Right lobe of liver (tissue), 6 donors: ENCODE measurements around the gene FBXL19. TPM values are rescaled to one million over a fixed set of nuclear protein-coding genes. Genes with fewer than 3 reads are reported as not detected.

Experiments
- ATAC-seq, 4 donors: fragments of 200-7000 bp; cut with Tn5 transposase; one replicate each; pipeline ENCODE4 v1.9.1; 2020; ENCODE audit warnings: mild to moderate bottlenecking in 4 of 4, moderate library complexity in 4 of 4
- DNase-seq, 3 donors: peaks; one replicate each; pipeline ENCODE4 v3.0.0-alpha.2; 2020
- H3K27ac ChIP-seq, 3 donors: fragments of 200-600 bp; one replicate each; pipeline ENCODE4 v1.8.0; 2022
- H3K27me3 ChIP-seq, 2 donors: fragments of 200-600 bp; one replicate each; pipeline ENCODE4 v1.8.0; 2022
- H3K36me3 ChIP-seq, 4 donors: fragments of 200-600 bp; sonication (generic) in 1 of 4; one replicate each; pipeline versions ENCODE4 v1.5.1 to v1.8.0; 2017 to 2022; ENCODE audit warnings: control low read depth in 1 of 4
- H3K4me1 ChIP-seq, 4 donors: fragments of 200-600 bp; sonication (generic) in 1 of 4; one replicate each; pipeline versions ENCODE4 v1.5.1 to v1.8.0; 2017 to 2022; ENCODE audit warnings: control low read depth in 1 of 4
- H3K4me3 ChIP-seq, 3 donors: fragments of 200-600 bp; one replicate each; pipeline ENCODE4 v1.8.0; 2022
- H3K9me3 ChIP-seq, 4 donors: fragments of 200-600 bp; sonication (generic) in 1 of 4; one replicate each; pipeline versions ENCODE4 v1.5.1 to v1.8.0; 2017 to 2022; ENCODE audit warnings: control low read depth in 1 of 4
- POLR2A ChIP-seq: fragments of 450-650 bp; IDR thresholded peaks from one replicate; pipeline ENCODE4 v1.6.1; 2017; ENCODE audit warnings: antibody characterized with exemption, mild to moderate bottlenecking
- WGBS: methylation state at CpG from one replicate; pipeline ENCODE4 v1.1.6; 2018; ENCODE audit warnings: low coverage, low lambda C conversion rate; ENCODE audit not compliant: insufficient coverage; ENCODE audit errors: missing lambda C conversion rate; 5-methylcytosine and 5-hydroxymethylcytosine counted together
- intact Hi-C, 2 donors: fragments of 100-400 bp; cut with DNase I; formaldehyde crosslinking; loops; one replicate each; pipeline versions ENCODE4 v1.11.2 to v1.14.1; 2022
- total RNA-seq, 6 experiments: library from RNA; depleted of rRNA in 2 of 6; stranded (reverse); fragments of >200 nt in 2 of 6; fragmentation: NEBNext Ultra II Directional in 3 of 6; extraction: Animal tissue kit (Norgen Biotek cat#: 25700) in 3 of 6; gene quantifications; one replicate each; pipeline versions ENCODE4 v1.1.0 to v1.2.4, GENCODE V29; 2016 to 2023
- TF ChIP-seq, protein P1 (sequence below), 4 donors: fragments of 200-600 bp in 3 of 4; fragments of 450-650 bp in 1 of 4; IDR thresholded peaks; one replicate each; pipeline versions ENCODE4 v1.5.1 to v1.8.0; 2016 to 2022; ENCODE audit warnings: antibody characterized with exemption in 4 of 4, mild to moderate bottlenecking in 2 of 4
- donor health status: DM: no; HTN: yes; CAD: no.
- donor health status: DM: no; HTN: no; CAD: no.
- donor health status: DM: no; HTN: no; CAD: no.
- donor health status: DM: no; HTN: yes; CAD: no.
- donor health status: DM: no; HTN: yes; CAD: no.

The FBXL19 gene
- total RNA-seq, 6 experiments from 2014 or later: 2.8 to 8.0 (median 3.4) TPM

DNA sequence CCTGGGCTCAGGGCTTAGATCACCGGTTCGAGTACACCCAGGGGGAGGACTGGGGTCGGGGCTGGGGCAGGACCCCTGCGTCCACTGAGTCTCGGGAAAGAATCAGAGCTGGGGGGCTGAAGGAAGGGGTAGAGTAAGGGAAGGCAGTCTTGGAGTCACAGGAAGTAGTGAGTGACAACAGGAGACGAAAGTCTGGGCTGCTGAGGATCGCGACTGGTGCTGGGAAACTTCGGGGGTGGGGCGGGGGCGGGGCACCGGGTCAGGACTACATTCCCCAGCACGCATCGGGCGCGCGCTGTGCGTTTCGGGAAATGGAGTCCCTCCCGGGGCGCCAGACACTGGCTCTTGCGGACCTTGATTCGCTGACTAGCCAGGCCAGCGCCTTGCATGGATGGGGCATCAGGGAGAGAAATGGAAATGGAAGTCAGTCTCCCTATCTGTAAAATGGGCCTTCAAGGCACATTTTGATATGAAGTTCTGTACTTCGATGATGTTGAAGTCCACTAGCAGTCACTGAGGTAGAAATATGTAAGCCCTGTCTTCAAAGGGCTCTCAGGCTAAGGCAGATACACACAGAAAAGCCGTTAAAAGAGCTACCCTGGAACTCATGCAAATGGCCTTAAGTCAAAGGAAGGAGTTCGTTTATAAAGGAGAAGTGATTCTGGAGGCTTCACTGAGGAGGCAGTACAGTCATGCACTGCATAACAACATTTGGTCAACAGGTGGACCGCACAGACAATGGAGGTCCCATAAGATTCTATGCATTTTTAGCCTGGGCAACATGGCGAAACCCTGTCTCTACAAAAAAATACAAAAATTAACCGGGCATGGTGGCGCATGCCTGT, 26.3 kb upstream of the FBXL19 start:
- Histone ChIP-seq H3K4me3 (peak overlapping the region; percentile 38 to 56 (median 39)), H3K27me3 (no peaks in the 10 kb centered on the region)
- TF ChIP-seq POLR2A: no peak
- TF ChIP-seq, protein P1, sequence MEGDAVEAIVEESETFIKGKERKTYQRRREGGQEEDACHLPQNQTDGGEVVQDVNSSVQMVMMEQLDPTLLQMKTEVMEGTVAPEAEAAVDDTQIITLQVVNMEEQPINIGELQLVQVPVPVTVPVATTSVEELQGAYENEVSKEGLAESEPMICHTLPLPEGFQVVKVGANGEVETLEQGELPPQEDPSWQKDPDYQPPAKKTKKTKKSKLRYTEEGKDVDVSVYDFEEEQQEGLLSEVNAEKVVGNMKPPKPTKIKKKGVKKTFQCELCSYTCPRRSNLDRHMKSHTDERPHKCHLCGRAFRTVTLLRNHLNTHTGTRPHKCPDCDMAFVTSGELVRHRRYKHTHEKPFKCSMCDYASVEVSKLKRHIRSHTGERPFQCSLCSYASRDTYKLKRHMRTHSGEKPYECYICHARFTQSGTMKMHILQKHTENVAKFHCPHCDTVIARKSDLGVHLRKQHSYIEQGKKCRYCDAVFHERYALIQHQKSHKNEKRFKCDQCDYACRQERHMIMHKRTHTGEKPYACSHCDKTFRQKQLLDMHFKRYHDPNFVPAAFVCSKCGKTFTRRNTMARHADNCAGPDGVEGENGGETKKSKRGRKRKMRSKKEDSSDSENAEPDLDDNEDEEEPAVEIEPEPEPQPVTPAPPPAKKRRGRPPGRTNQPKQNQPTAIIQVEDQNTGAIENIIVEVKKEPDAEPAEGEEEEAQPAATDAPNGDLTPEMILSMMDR (IDR thresholded peaks at IDR 0.05): no peak

DNA sequence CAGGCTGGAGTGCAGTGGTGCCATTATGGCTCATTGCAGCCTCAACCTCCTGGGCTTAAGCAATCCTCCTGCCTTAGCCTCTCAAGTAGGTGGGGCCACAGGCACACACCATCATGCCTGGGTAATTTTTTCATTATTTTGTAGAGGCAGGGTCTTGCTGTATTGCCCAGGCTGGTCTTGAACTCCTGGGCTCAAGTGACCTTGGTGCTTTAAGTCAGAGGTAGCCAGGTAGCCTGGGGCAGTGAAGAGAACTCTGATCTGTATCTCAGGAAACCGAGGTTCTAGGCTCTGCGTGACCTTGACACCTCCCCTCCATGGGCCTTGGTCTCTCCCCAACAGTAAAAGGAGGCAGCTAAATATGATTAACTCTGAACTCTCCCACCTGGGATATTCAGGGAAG, 23.6 kb upstream of the FBXL19 start:
- H3K4me1 ChIP-seq: peaks cover 0 to 13% (median 3%) of the 10 kb centered on the region in 4 donors
- no peak overlapping the region for H3K4me3 ChIP-seq
- ATAC-seq: no peak
- no peaks in the 10 kb centered on the region for H3K9me3 ChIP-seq
- no peaks in the 10 kb centered on the region for H3K27me3 ChIP-seq
- TF ChIP-seq POLR2A: no peak
- TF ChIP-seq, protein P1 (IDR thresholded peaks at IDR 0.05): no peak
- H3K27ac ChIP-seq: no peak overlapping the region
- WGBS: 38% methylated on average over 1 of the region's 2 CpGs
- DNase-seq: no peak
- H3K36me3 ChIP-seq: no peaks in the 10 kb centered on the region
- intact Hi-C loops: no loop called here

More for the DNA sequence above, 26.3 kb upstream of the FBXL19 start:
- DNase-seq (peak; percentile 92 to 94 (median 94)), ATAC-seq (peak; percentile 74 to 78 (median 74))
- no peaks in the 10 kb centered on the region for H3K36me3 ChIP-seq
- intact Hi-C loops: no loop called here
- H3K9me3 ChIP-seq: no peaks in the 10 kb centered on the region
- 8% methylated on average over 20 of the region's 31 CpGs for WGBS
- H3K27ac ChIP-seq: peak overlapping the region; percentile 77 to 89 (median 88)
- H3K4me1 ChIP-seq: peaks cover 0 to 22% (median 3%) of the 10 kb centered on the region in 4 donors

DNA sequence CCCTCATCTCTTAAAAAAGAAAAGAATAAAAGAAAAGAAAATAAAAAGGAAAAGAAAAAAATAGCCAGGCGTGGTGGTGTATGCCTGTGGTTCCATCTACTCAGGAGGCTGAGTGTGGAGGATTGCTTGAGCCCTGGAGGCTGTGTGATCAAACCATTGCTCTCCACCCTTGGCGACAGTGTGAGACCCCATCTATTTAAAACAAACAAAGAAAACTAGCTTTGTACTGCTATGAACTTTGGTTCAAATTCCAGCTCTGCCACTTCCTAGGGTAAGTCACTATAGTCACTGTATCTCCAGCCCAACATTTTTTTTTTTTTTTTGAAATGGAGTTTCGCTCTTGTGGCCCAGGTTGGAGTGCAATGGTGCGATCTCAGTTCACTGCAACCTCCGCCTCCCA, 22.8 kb upstream of the FBXL19 start:
- intact Hi-C loops: no loop called here
- TF ChIP-seq, protein P1 (IDR thresholded peaks at IDR 0.05): no peak
- 98% methylated on average over 4 of the region's 5 CpGs for WGBS
- H3K36me3 ChIP-seq: no peaks in the 10 kb centered on the region
- H3K4me3 ChIP-seq: no peak overlapping the region
- no peak overlapping the region for H3K27ac ChIP-seq
- no peaks in the 10 kb centered on the region for H3K9me3 ChIP-seq
- ATAC-seq (no peak), DNase-seq (no peak)
- H3K27me3 ChIP-seq: no peaks in the 10 kb centered on the region
- peaks cover 0 to 9% (median 3%) of the 10 kb centered on the region in 4 donors for H3K4me1 ChIP-seq

DNA sequence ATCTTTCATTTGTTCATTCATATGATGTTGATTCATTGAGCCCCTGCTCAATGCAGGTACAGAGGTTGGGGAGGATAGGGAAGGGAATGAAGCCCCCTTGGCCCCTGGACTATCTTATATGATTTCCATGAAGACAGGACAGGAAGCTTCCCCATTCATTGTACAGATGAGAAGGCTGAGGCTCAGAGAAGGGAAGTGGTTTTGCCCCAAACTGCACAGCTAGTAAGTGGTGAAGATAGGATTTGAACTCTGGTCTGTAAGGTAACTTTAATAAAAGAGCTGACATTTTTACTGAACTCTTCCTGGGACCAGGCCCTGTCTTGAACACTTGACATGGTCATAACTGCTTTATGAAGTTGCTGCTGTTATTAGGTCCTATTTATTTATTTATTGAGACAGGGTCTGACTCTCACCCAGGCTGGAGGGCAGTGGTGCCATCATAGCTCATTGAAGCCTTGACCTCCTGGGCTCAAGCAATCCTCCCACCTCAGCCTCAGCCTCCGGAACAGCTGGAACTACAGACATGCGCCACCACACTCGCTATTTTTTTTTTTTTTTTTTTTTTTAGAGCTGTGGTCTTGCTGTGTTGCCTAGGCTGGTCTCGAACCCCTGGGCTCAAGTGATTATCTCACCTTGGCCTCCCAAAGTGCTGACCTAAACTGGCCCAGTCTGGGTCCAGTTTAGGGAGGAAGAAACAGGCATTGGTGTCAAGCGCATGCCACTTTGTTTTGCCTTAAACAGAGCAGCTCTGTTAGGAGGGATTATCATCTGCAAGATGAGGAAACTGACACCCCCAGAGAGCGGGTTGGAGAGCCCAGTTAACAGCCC, 22.0 kb upstream of the FBXL19 start:
- WGBS: 30% methylated on average over 6 of the region's 6 CpGs
- no peak for TF ChIP-seq POLR2A
- TF ChIP-seq, protein P1 (IDR thresholded peaks at IDR 0.05): no peak
- Histone ChIP-seq H3K36me3 (no peaks in the 10 kb centered on the region), H3K9me3 (no peaks in the 10 kb centered on the region), H3K4me1 (peaks cover 0 to 9% (median 3%) of the 10 kb centered on the region in 4 donors), H3K27ac (peak overlapping the region; percentile 76 to 86 (median 77)), H3K4me3 (peak overlapping the region; percentile 38 to 66 (median 48)), H3K27me3 (no peaks in the 10 kb centered on the region)
- DNase-seq (no peak), ATAC-seq (no peak)
- intact Hi-C loops: no loop called here
